HAP-1 (cell line): ENCODE results near the gene ARPP21.

Source experiments
- DNase-seq, 2 experiments: peaks; one replicate each; pipeline ENCODE4 v3.0.0-alpha.2; 2016 to 2020; ENCODE audit warnings: low spot score in 2 of 2
- H3K27me3 ChIP-seq: fragments of 250-450 bp; sonication (Bioruptor Pico); 2 replicates; pipeline ENCODE4 v1.5.1; 2020; ENCODE audit warnings: low read depth, mild to moderate bottlenecking, moderate library complexity
- H3K36me3 ChIP-seq: fragments of 250-450 bp; sonication (Bioruptor Pico); replicated peaks from 2 replicates; pipeline ENCODE4 v1.5.1; 2020; ENCODE audit warnings: mild to moderate bottlenecking
- H3K4me1 ChIP-seq: fragments of 250-450 bp; sonication (Bioruptor Pico); 2 replicates; pipeline ENCODE4 v1.5.1; 2020; ENCODE audit warnings: mild to moderate bottlenecking
- H3K4me3 ChIP-seq: fragments of 250-450 bp; sonication (Bioruptor Pico); 2 replicates; pipeline ENCODE4 v1.5.1; 2020; ENCODE audit warnings: mild to moderate bottlenecking, moderate library complexity
- H3K9me3 ChIP-seq: fragments of 250-450 bp; sonication (Bioruptor Pico); 2 replicates; pipeline ENCODE4 v1.5.1; 2020; ENCODE audit warnings: mild to moderate bottlenecking, moderate library complexity
- in situ Hi-C: fragments of 300-500 bp; cut with MboI; formaldehyde crosslinking; loops from 3 replicates; pipeline ENCODE4 v1.14.3; 2020; ENCODE audit warnings: low sequenced_read_pairs, inconsistent platforms, mixed read lengths

ARPP21 gene

GRCh38 chr3:35635407-35635806, 3.9 kb upstream of the ARPP21 start:
- no peak for DNase-seq
- H3K4me3 ChIP-seq, result no peak overlapping the region
- no peaks in the 10 kb centered on the region for H3K9me3 ChIP-seq
- H3K36me3 ChIP-seq, result no peaks in the 10 kb centered on the region
- peaks cover 12% of the 10 kb centered on the region for H3K27me3 ChIP-seq
- H3K4me1 ChIP-seq, result no peaks in the 10 kb centered on the region; the same call in 1 of the 2 replicates
- in situ Hi-C loops, result no loop called here

- DNase-seq, result peak; percentile 29 to 37
- H3K4me1 ChIP-seq, result no peaks in the 10 kb centered on the region; the same call in 1 of the 2 replicates
- peaks cover 16% of the 10 kb centered on the region for H3K27me3 ChIP-seq
- no peaks in the 10 kb centered on the region for H3K9me3 ChIP-seq
- no peak overlapping the region for H3K4me3 ChIP-seq
- H3K36me3 ChIP-seq, result no peaks in the 10 kb centered on the region
- in situ Hi-C loops, result no loop called here
These were observed 3.2 kb upstream of the ARPP21 start for GRCh38 chr3:35635926-35636683.

- Histone ChIP-seq H3K4me1 (no peaks in the 10 kb centered on the region; the same call in 1 of the 2 replicates), H3K36me3 (no peaks in the 10 kb centered on the region), H3K9me3 (no peaks in the 10 kb centered on the region), H3K4me3 (no peak overlapping the region), H3K27me3 (peaks cover 21% of the 10 kb centered on the region)
- in situ Hi-C loops, result no loop called here
- no peak for DNase-seq
These were observed 910 bp upstream of the ARPP21 start for GRCh38 chr3:35638251-35638979.

- Histone ChIP-seq H3K27me3 (peaks cover 21% of the 10 kb centered on the region), H3K4me3 (no peak overlapping the region), H3K9me3 (no peaks in the 10 kb centered on the region), H3K36me3 (no peaks in the 10 kb centered on the region), H3K4me1 (no peaks in the 10 kb centered on the region; the same call in 1 of the 2 replicates)
- DNase-seq, result no peak
- in situ Hi-C loops, result no loop called here
These were observed 408 bp upstream of the ARPP21 start for GRCh38 chr3:35638980-35639253.

- no peak for DNase-seq
- Histone ChIP-seq H3K36me3 (no peaks in the 10 kb centered on the region), H3K27me3 (peaks cover 21% of the 10 kb centered on the region), H3K4me3 (peak overlapping the region; percentile 31), H3K4me1 (no peaks in the 10 kb centered on the region; the same call in 1 of the 2 replicates), H3K9me3 (no peaks in the 10 kb centered on the region)
- in situ Hi-C loops, result no loop called here
These were observed 1.2 kb downstream of the ARPP21 start for GRCh38 chr3:35640190-35641165.

- no peaks in the 10 kb centered on the region for H3K9me3 ChIP-seq
These were observed 2.0 kb downstream of the ARPP21 start for GRCh38 chr3:35641331-35641730.

GRCh38 chr3:35641920-35642527, 2.7 kb downstream of the ARPP21 start:
- Histone ChIP-seq H3K4me3 (no peak overlapping the region), H3K27me3 (peaks cover 21% of the 10 kb centered on the region), H3K36me3 (no peaks in the 10 kb centered on the region), H3K4me1 (no peaks in the 10 kb centered on the region), H3K9me3 (no peaks in the 10 kb centered on the region)
- in situ Hi-C loops, result no loop called here
- no peak for DNase-seq

More at GRCh38 chr3:35641331-35641730, 2.0 kb downstream of the ARPP21 start:
- H3K4me3 ChIP-seq, result no peak overlapping the region
- H3K4me1 ChIP-seq, result no peaks in the 10 kb centered on the region; the same call in 1 of the 2 replicates
- H3K27me3 ChIP-seq, result peaks cover 21% of the 10 kb centered on the region
- no peak for DNase-seq
- no peaks in the 10 kb centered on the region for H3K36me3 ChIP-seq
- in situ Hi-C loops, result no loop called here

- Histone ChIP-seq H3K4me1 (no peaks in the 10 kb centered on the region), H3K4me3 (no peak overlapping the region), H3K27me3 (peaks cover 21% of the 10 kb centered on the region), H3K9me3 (no peaks in the 10 kb centered on the region), H3K36me3 (no peaks in the 10 kb centered on the region)
- in situ Hi-C loops, result no loop called here
- DNase-seq, result no peak
These were observed 4.2 kb downstream of the ARPP21 start for GRCh38 chr3:35643495-35643894.

- Histone ChIP-seq H3K36me3 (no peaks in the 10 kb centered on the region), H3K27me3 (peaks cover 19% of the 10 kb centered on the region), H3K4me3 (no peak overlapping the region), H3K9me3 (no peaks in the 10 kb centered on the region), H3K4me1 (no peaks in the 10 kb centered on the region)
- in situ Hi-C loops, result no loop called here
- DNase-seq, result no peak
These were observed 5.1 kb downstream of the ARPP21 start for GRCh38 chr3:35644451-35644850.

- no peak for DNase-seq
- H3K36me3 ChIP-seq, result no peaks in the 10 kb centered on the region
- H3K4me3 ChIP-seq, result no peak overlapping the region
These were observed 5.9 kb downstream of the ARPP21 start for GRCh38 chr3:35645189-35645588.

GRCh38 chr3:35646081-35646480, 6.8 kb downstream of the ARPP21 start:
- H3K27me3 ChIP-seq, result peaks cover 5% of the 10 kb centered on the region; the same call in 1 of the 2 replicates
- H3K36me3 ChIP-seq, result no peaks in the 10 kb centered on the region
- no peak for DNase-seq
- in situ Hi-C loops, result no loop called here
- H3K4me1 ChIP-seq, result no peaks in the 10 kb centered on the region
- no peak overlapping the region for H3K4me3 ChIP-seq
- H3K9me3 ChIP-seq, result no peaks in the 10 kb centered on the region

More at GRCh38 chr3:35645189-35645588, 5.9 kb downstream of the ARPP21 start:
- in situ Hi-C loops, result no loop called here
- Histone ChIP-seq H3K9me3 (no peaks in the 10 kb centered on the region), H3K27me3 (peaks cover 12% of the 10 kb centered on the region), H3K4me1 (no peaks in the 10 kb centered on the region)

- H3K9me3 ChIP-seq, result no peaks in the 10 kb centered on the region
- no peaks in the 10 kb centered on the region for H3K4me1 ChIP-seq
- H3K4me3 ChIP-seq, result no peak overlapping the region
- no peaks in the 10 kb centered on the region for H3K36me3 ChIP-seq
- in situ Hi-C loops, result no loop called here
- no peak for DNase-seq
- no peaks in the 10 kb centered on the region for H3K27me3 ChIP-seq
These were observed 8.1 kb downstream of the ARPP21 start for GRCh38 chr3:35647461-35647860.

- Histone ChIP-seq H3K9me3 (no peaks in the 10 kb centered on the region), H3K4me1 (no peaks in the 10 kb centered on the region), H3K4me3 (no peak overlapping the region), H3K27me3 (no peaks in the 10 kb centered on the region), H3K36me3 (no peaks in the 10 kb centered on the region)
- no peak for DNase-seq
- in situ Hi-C loops, result no loop called here
These were observed 9.0 kb downstream of the ARPP21 start for GRCh38 chr3:35648347-35648746.
